Renal cortex interstitium (tissue), 11 donors: ENCODE data around the gene SH3RF2. TPM values are rescaled to one million over a fixed set of nuclear protein-coding genes. Genes with fewer than 3 reads are reported as not detected.

Experiments
- DNase-seq, 11 donors: peaks; one replicate each; pipeline ENCODE4 v3.0.0-alpha.2; 2013; ENCODE audit warnings: low read depth in 9 of 11, low spot score in 4 of 11; ENCODE audit errors: extremely low read depth in 1 of 11
- polyA plus RNA-seq, 3 donors: library from polyadenylated mRNA; unstranded; fragments of 120-200 nt; gene quantifications; one replicate each; pipeline ENCODE4 v1.2.1, GENCODE V29; 2013; ENCODE audit not compliant: insufficient read length in 3 of 3

Gene SH3RF2
- polyA plus RNA-seq, 3 donors, result 4.6 to 5.9 (median 5.2) TPM

DNA sequence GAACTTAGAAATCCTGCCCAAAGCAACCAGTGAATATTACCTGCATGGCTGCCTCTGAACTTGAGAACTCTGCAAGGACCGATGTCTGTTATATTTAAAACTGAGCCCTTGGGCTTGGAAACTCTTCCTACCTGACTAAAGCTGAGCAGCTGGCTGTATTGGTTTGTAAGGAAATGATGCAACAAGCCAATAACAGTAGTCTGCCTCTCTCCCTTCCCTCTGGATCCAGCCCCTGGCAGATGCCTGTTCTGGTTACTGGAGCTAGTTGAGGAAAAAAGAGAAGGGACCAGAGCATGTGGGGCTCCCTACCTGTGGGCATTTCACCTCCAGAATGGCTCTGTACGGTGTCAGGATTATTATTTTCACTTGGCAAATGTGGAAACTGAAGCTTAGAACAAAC is 34.7 kb downstream of the SH3RF2 start:
- DNase-seq, result no peak

DNA sequence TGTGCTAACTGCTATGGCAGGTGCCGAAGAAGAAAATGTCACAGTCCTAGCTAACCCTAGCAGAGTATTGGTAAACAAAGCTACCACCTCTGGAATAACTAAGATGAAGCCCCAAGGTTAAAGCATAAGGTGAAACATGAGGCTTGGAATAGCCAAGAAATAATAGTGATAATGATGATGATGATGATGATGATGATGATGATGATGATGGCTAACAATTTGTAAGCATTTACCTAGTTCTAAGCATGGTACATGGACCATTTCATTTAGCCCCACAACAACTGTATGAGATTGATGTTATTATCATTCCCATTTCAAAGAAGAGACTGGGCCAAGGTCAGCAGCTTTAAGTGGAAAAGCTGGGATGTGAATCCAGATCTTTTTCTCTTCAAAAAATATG is 35.3 kb downstream of the SH3RF2 start:
- no peak for DNase-seq

DNA sequence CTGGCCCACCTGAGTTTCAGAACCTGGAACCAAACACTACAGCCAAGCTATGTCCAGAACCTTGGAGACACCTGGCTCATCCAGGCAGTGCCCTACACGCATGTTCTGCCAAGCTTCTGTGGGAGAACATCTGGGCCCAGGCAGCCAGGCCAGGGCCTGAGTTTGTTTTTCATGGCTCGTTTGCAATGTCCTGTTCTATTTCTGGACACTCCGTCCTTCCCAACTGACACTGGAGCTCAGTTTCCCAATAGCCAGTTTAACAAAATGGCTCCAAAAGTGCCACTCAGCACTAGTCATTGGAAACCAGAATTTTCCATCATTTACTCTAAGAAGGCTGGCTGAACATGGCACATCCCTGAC is 38.6 kb downstream of the SH3RF2 start:
- DNase-seq, result no peak

- DNase-seq, result peak in 10 of 11 donors; percentile 24 to 80 (median 41)
Measured at GRCh38 chr5:145975361-145976066, 39.1 kb downstream of the SH3RF2 start.

DNA sequence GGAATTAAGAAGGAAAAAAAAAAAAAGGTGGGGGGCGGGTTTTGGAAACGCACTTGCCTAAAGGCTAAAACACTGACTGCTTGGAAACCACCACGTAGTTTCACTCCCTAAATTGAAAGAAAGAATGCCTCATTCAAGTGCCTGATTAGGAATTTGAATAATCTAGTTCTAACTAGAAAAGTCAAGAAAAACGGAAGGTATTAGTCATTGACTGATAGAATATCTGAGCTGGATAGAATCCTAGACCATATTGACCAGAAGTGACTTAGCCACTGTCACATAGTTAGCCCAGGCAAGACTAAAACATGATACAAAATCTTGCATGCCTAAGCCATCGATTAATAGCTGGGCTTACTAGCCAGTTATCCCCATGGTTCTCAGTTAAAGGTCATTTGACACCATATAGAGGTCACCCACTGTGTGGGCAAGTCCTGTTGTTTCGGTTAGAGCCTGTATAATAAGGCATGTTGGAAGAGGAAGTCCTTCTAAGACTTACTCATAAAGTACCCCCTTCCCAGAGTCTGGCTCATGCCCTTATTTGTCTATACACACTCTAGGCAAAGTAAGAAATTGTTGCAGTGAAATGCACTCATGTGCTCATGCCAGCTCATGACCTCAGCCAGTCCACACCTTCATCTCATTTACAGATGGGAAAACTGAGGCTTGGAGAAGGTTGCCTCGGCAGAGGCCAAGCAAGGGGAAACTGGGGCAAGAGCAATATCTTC is 40.2 kb downstream of the SH3RF2 start:
- DNase-seq, result no peak

- no peak for DNase-seq
Measured at GRCh38 chr5:145978171-145978570, 41.8 kb downstream of the SH3RF2 start.

GRCh38 chr5:145978708-145979107 is 42.3 kb downstream of the SH3RF2 start:
- no peak for DNase-seq

DNA sequence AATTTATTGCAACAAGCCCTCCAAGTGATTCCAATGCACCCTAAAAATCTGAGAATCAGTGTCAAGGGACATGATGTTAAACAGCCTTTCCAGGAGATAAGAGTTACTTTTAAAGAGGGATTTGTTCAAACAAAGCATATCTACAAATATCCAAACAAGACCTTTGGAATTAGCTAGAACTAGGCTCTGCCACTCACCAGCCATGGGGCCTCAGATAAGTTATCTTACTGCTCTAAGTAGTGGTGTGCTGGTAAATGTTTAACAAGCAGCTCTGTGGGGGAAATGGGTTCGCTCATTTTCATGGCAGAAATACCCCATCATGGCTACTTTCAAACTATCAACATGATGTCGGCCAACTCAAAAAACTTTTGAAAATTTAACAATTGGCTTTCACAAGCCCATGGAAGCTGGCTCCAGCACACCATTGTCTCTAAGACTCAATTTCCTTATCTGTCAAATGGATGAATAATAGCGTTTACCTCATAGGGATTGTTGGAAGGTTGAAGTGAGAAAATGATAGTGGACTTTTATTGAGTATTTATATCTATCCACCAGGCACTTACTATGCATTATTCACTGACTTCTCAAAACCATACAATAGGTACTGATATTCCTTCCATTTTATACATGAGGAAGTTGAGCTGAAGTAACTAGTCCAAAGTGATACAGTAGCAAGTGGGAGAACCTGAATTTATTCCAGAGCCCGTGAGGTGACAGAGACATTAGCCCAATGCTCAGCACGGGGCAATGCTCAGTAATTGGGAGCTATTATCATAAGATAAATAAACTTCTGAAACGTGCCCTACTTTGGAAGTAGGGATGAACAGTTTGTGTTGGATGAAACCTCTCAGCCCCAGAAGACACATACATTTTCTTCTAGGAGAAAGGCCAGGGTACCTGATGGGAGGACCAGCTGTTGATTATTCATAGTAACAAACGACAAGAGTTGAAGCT is 43.2 kb downstream of the SH3RF2 start:
- DNase-seq, result no peak

DNA sequence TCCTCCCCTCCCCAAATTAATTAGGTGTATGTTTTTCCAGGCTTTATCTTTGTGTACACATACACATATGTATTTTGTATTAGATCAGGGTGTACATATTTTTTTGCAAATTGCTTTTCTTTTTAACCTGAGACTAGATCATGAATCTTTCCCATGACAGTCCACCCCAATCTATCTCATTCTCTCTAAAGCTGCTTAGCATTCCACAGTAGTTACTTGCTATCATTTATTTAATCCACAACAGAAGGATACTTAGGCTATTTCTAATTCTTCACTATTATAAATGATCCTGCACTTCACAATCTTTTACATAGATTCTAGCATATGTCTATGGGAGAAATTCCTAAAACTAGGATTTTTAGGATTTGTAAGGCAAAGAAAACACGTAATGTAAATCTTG is 43.9 kb downstream of the SH3RF2 start:
- DNase-seq, result no peak

DNA sequence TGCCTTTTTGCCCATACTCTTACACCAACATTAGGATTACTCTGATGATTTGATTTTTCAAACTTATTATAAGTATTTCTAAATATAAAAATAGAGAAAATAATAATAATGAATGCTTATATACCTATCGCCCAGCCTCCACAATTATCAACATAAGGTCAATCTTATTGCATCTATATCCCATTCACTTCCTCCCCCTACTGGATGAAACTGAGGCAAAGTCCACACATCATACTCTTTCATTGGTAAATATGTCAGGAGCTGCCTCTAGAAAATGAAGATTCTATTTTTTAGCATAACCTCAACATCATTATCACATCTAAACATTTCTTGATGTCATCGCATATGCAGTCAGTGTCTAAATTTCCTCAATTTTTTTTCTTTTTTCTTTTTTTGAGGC is 44.3 kb downstream of the SH3RF2 start:
- DNase-seq, result no peak

GRCh38 chr5:145981589-145982571 is 45.5 kb downstream of the SH3RF2 start:
- peak in 4 of 11 donors; percentile 13 to 36 (median 34) for DNase-seq

- DNase-seq, result no peak
Measured at GRCh38 chr5:145982572-145983318, 46.4 kb downstream of the SH3RF2 start.

GRCh38 chr5:145983446-145983845 is 47.1 kb downstream of the SH3RF2 start:
- DNase-seq, result no peak

GRCh38 chr5:145984072-145984471 is 47.7 kb downstream of the SH3RF2 start:
- DNase-seq, result no peak

GRCh38 chr5:145987856-145988255 is 51.5 kb downstream of the SH3RF2 start:
- DNase-seq, result no peak

GRCh38 chr5:145988993-145989392 is 52.6 kb downstream of the SH3RF2 start:
- no peak for DNase-seq

- no peak for DNase-seq
Measured at GRCh38 chr5:145989428-145989827, 53.0 kb downstream of the SH3RF2 start.

DNA sequence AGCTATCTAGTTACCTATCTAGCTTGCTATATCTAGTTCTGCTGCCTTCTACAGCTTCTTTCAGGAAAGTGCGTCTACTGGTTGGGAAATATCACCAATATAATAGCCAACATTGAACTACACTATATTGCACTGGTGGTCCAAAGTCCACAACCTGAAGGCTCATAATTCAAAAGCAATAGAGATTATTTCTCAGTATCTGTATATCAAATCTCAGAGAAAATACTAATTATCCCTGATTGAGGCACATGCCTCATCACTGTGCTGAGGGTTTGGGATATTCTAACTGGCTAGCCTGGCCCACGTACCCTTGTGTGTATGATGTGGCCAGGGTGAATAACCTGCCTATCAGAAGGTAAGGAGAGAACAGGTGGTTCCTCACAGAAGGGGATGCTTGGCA is 53.8 kb downstream of the SH3RF2 start:
- no peak for DNase-seq
